GF-D8 (cell line): ENCODE measurements around the gene TYW3.

ENCODE experiments used
- DNase-seq: peaks from one replicate; lab custom pipeline; 2025; lab: John Stamatoyannopoulos, UW

The TYW3 gene, protein sequence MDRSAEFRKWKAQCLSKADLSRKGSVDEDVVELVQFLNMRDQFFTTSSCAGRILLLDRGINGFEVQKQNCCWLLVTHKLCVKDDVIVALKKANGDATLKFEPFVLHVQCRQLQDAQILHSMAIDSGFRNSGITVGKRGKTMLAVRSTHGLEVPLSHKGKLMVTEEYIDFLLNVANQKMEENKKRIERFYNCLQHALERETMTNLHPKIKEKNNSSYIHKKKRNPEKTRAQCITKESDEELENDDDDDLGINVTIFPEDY

DNA sequence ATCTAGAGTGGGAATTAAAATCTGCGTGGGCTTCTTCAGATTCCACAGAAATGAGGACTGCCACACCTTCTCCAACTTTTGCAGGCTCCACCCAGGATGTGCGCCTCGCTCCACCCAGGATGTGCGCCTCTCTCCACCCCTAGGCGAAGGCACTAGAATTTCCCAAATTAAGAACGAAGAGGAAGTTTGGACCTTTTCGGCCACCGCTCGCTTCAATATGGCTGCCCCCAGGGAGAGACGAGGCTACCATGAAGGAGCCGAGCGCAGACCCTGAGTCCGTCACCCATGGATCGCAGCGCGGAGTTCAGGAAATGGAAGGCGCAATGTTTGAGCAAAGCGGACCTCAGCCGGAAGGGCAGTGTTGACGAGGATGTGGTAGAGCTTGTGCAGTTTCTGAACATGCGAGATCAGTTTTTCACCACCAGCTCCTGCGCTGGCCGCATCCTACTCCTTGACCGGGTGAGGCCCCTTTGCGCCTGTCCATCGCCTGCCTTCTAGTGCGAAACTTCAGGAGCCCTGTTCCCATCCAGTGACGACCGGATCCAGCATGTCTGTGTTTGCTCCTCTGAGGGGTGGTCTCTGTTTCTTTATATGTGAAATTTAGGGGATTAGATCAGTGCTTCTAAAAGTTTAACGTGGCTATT, at the start of gene TYW3, which contains the start of gene CRYZ:
TSS of gene TYW3 (plus strand) at position 193 of the 644 bp plus-strand sequence. CDS start at position 286, 93 bp downstream.
TSS of gene CRYZ (minus strand) at position 91 of the 644 bp plus-strand sequence. CDS start 8,229 bp downstream, outside the sequence.
- peak; percentile 84 for DNase-seq

DNA sequence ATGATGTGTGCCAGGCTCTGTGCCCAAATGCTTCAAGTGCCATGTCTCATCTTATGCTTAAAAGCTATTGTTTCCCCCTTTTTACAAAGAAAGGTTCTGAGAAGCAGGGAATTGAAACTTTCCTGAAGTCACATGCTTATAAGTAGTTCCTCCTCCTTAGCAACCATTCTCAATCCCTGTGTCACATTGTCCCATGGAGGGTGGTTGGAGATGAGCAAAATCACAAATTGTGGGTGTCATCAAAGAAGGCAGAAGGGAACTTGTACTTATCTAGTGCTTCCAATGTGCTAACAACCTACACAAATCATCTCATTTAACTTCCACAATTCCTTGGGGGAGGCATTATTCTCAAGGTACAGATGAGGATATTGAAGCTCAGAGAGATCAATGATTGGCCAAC, 49.3 kb upstream of the TYW3 start:
- no peak for DNase-seq

DNA sequence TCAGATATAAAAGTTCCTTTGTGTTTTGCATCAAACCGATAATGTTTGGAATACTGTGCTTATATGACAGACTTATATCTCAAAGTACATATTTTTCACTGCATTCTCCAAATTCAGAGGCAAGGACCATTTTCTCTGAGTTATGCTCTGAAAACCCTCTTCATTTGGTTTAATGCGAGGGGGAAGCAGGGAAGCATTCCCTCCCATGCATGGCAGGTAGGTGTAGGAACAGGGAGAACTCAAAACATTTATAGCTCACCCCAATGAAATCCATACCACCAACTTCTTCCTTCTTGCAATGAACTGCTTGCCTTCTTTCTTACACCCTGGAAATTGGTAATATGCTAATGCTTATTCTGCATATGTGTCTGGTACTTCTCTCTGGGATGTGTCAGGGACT, 48.7 kb upstream of the TYW3 start:
- no peak for DNase-seq

DNA sequence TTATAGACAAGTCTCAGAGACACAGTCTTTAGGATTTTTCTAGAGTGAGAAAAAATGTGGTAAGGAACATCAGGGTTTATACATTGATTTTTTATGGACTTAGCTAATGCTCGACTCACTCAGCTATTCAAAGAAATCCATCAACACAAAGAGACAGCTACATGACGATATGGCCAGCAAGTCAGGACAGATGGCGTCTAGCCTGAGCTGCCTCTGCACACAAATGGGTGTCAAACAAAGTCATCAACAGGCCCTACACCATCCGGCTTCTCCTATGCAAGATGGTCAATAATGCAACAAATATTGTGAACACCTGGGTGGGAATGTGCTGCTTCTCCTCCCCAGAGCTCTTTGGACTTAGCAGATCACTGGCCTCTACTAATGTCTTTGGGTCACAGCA, 46.0 kb upstream of the TYW3 start:
- DNase-seq = no peak

DNA sequence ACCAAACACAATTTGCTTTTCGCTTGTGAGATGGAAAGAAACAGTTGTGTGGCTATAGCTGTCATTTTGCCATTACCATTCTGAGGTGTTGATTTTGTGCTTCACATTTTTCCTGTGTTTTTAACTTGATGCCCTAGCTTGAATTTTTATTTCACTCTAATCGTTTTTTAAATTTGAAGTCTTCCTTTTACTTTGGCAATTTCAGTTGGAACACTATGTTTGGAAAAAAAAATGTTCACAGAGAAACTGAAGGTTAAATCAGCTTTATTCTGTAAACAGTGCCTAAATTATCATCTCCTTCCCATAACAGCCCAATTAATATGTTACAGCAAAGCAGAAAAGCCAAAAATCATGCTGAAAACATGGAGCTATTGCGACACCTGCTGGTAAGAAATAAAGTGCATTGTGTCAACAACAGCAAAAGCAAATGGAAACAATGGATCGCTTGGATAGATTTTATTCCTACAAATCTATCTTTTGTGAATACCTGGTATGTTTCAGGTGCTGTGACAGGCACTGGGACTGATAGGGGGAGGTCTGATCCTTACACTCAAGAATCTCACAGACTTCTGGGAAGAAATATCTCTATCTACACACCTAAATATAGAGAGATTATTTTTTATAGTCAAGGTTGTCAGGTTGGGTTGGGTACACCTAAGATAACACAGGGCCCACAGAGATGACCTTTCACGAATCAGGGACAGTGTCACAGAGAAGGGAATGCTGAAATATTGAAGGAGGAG, 43.2 kb upstream of the TYW3 start:
- DNase-seq = no peak

DNA sequence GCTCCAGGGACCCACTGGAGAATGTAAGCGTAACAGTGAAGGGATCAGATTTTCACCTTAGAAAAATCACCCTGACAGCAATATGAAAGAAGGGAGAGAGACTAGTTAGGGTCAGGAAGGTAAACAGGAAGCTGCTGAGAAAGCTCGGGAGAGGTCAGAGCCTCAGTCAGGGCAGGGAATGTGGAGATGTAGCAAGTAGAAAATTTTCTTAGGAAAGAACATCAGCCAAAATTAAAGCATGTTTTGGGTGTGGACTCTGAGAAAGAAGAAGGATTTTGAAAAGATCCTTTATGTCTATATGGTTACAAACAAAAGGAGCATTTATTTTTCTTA, 42.6 kb upstream of the TYW3 start:
- no peak for DNase-seq

DNA sequence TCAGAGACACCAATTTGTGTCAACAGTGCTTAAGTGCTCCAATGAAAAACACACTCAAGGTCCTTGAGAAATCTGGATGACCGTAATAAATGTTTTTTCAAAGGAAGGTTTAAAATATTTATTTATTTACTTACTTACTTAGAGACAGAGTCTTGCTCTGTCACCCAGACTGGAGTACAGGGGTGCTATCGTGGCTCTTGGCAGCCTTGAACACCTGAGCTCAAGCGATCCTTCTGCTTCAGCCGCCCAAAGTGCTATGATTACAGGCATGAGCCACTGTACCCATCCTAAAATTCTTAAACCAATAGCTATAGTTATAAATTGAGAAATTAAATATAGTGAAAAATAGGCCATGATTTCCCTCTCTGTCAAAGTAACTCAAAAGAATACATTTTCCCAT, 42.0 kb upstream of the TYW3 start:
- DNase-seq = no peak

DNA sequence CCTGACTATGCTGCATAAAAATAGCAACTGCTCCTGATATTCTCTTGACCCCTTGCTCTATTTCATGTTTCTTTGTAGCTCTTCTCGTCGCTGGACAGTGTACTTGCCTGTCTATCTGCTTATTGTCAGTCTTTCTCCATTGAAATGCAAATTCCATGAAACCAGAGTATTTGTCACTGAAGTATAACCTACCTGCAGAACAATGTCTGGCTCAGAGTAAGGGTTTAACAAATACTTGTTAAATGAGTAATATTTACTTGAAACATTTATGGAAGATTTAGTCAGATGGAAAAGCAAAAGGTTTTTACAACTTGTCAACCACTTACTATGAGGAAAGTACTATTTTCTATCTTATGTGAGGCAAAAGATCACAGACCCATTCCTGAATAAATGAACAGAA, 39.5 kb upstream of the TYW3 start:
- no peak for DNase-seq

DNA sequence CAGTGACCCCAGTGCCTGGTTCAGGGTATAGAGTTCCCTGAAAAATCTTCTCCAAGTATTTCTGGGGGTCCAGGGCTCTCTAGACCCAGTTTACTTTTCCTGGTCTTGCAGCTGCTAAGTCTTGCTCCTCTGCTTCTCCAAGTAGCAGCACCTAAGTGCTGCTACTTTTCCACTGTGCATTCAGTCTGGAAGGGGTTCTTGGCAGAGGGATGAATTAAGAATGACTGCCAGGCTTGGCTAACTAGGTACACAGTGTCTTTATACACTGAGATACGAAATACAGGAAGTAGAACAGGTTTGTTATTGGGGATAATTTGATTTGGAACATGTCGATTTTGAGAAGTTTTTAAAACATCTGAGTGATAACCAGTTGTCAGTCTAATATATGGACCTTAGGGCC, 35.1 kb upstream of the TYW3 start:
- no peak for DNase-seq

DNA sequence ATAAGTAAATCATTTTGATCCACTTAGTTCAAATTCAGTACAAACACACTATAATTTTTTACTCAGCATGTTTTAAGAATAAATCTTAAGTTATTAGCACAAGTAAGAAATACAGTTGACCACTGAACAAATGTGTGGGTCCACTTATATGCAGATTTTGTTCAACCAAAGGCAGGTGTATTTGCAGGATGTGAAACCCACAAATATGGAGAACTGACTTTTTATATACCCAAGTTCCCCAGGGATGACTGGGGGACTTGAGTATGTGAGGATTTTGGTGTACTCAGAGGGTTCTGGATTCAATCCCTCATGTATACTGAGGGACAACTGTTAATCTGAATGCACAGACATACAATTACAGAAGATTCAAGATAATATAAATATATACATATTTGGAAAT, 33.6 kb upstream of the TYW3 start:
- no peak for DNase-seq

DNA sequence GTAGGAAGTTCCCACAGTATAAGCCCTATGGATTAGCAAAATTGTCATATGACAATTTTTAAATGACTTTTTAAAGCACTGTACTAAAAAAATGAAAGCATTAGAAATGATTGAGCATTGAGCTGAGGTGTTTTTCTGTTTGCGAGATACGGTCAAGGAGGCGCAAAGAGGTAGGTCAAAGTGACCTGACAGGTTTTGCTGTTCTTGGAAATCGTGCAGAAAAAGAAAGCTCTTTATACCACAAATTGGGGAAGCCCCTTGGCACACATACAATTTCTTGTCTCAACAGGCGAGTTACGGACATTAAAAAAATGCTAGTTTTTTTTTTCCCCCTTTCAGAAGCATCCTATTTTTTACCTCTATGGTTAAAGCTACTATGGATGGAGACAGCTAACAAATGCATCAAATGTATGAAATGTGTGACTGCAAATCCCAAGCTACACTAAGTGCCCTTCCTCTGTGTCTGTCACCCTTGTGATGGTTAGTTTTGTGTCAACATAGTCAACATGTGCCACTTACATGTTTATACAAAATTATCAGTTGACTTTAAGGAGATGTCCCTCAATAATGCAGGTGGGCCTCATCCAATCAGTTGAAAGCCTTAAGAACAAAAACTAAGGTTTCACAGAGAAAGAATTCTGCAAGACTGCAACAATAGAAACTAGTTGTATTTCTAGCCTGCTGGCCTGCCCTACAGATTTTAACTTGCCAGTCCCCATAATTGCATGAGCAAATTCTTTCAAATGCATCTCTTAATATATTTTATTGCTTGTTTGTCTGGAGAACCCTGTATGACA, 29.4 kb upstream of the TYW3 start:
- no peak for DNase-seq

DNA sequence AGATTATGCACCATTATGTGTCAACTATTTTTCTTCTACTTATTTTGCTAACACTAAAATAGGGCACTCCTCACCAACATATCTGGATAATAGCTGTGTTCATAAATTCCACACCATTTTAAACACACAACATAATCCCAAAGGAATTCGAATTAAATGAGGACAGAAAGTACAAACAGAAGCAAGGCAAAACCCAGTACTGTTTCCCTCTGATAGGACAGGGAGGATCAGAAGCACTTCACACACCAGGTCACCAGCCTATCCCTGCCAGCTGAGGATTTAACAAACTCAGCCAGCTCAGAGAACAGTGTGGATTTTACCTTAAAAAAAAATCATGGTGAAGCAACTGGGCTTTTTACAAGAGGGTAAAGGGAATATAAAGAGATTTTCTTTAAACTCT, 20.1 kb upstream of the TYW3 start:
- no peak for DNase-seq

DNA sequence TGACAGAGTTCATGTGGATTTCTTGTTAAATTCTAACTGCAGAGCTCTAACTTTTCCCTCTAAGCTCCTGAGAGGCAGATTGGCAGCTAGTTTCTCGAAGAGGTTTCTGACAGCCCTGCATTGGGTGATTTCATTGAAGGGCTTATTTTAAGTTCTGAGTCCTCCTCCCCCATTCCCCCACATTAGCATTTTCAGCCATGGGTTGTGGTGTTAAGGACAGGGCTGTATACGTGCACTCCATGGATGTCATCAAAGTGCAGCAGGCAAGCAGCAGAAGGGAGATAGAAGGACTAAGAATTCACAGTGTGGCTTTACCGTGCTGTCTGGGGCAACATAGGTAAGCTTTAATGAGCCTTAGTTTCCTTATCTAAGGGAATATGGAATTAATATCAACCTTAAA, 19.1 kb upstream of the TYW3 start:
- no peak for DNase-seq

DNA sequence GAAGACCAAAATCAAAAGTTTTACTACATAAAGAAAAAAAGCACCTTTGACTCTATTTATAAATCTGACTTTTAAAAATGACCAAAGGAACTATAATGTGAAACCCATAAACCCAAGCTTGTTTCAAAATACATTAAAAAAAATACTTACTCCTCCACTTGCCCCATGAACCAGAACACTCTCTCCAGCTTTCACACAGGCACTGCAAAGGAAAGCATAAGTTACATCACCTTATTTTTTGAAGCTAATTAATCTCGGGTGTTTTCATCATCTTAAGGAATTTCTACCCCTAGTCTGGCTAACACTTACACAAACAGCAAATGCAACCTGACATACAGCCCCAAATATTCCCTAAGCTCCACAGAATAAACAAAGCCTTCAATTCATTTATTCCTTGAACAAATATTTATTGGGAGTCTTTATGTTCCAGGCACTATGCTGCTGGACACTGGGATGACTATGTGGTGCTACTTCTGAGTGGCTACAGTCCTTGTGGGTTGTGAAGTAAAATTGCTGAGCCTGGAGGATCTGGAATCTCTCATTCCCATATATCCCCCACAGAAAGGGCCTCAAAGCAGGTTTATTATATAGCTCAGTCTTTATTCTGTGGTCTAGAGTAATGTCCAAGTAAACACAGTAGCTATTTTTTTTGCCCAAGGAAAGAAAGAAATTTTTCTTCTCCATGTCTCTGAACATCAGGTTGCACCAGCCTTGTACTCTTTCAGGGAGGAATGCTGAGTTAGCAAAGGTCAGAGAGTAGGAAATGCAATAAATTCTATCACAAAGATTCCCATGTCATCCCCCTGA, 18.3 kb upstream of the TYW3 start:
- no peak for DNase-seq

DNA sequence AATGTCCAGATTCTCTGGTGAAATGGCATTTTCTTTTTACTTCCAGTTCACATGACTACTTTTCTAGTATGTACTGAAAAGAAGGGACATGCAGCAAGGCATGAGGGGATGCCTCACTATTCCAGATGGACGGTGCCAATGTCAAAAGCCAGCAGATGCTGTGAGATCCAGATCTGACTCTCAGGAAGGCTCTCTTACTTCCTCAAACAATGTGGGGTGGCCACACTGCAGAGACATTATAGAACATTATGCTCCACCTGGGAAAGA, 17.8 kb upstream of the TYW3 start:
- no peak for DNase-seq

DNA sequence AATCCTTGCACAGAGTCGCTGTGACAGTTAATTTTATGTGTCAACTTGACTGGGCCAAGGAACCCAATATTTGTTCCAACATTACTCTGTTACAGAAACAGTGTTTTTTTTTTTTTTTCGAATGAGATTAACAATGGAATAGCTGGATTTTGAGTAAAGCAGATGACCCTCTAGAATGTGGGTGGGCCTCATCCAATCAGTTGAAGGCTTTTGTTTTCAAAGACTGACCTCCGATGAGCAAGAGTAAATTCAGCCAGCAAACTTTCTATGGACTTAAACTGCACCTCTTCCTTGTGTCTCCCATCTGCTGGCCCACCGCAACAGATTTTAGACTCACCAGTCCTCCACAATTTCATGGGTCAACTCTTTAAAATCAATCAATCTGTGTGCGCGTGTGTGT, 17.1 kb upstream of the TYW3 start:
- no peak for DNase-seq

DNA sequence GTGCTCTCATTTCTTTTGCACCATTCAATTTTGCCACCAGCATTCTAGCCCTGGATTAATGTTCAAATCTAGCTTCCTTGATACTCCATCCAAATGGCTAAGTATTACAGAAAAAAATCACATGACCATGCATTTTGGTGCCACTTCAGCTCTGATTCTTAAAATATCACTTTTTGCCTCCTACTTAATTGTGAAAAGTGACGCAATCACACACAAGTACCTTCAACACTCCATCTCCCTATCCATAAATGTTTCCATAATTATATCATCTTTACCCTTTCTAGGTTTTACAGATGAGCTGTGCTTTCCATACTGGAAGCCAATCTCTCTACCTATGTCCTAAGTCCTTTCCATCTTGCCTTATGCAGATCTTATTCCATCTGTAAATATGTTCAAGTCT, 16.1 kb upstream of the TYW3 start:
- DNase-seq = no peak

DNA sequence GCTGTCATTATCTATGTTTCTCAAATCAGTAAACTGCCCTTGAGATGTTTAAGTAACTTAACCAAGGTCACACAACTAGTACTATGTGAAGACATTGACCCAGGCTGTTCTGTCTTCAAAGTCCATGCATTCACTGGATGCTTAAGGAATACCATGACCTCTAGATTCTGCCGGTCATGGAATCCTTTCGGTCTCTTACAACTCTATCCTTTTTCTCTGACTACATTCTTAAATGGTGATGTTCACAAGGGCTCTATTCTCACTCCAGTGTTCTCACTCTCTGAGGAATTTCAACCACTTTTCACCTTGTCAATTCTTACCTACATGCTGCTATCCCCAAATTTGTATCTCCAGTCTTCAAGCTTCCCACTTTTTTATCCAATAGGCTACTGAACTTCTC, 15.3 kb upstream of the TYW3 start:
- DNase-seq = no peak

DNA sequence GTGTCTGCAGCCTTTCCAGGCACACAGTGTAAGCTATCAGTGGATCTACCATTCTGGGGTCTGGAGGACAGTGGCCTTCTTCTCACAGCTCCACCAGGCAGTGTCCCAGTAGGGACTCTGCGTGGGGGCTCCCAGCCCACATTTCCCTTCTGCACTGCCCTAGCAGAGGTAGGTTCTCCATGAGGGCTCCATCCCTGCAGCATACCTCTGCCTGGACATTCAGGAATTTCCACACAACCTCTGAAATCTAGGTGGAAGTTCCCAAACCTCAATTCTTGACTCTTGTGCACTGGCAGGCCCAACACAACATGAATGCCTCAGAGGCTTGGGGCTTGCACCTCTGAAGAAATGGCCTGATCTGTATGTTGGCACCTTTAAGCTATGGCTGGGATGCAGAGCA, 6.9 kb upstream of the TYW3 start:
- DNase-seq = no peak

DNA sequence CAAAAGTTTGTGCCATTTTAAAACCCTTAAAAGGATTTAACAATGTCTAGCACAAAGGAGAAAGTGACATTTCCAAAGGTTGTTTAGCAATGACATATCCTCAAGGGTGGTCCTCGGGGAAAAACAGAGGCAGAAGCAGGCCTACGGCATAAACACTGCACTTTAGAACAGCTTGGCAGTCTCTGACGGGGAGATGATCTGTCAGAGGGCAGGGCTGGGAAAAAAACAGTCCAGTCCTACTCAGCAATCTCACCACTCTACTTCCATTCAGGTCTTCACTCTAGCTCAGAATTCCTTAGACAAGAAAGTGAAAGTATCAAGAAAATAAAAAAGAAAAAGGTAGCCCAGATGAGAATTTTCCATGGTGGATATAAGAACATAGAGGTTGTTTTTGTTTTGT, 4.2 kb upstream of the TYW3 start:
- DNase-seq = no peak

DNA sequence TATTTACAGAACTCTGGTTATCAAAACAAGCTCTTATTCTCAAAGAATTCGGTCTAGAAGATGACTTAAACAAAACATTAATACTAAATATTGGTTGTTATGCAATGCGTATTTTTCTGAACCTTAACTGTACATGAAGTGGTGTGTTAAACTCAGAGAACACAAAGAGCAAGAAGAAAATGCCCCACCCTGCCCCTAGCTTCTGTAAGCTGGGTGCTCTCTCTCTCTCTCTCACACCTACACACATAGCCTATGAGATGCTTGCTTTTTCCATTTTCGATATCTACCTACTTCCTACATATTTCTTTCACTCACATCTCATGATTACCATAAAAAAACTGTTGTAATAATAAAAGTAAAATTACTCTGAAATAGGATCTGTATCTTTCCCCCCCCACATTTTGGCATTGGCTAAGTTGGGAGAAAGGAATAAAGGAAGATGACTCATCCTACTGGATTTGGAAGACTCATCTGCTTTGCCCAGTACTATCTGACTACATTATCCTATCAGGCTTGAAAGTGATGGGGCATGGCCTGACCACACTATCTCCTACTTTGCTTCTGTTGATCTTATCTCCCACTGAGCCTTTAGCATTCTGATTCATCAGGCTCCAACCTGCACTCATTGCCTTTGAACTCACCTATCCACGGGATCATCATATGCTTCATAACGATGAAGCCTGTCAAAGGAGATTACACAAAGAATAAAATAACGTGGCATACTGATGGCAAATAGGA, 3.0 kb upstream of the TYW3 start:
- DNase-seq = no peak
